HG02610 (cell line): Measurements from ENCODE around the gene NFATC1.
"Not testable (repeated sequence)": the region's sequence is repeated elsewhere in the genome, so short reads cannot be mapped to it uniquely, and the experiment has no call there.

Source experiments
- ATAC-seq: cut with Tn5 transposase; IDR thresholded peaks from one replicate; pipeline ENCODE4 v1.9.1; 2021; ENCODE audit warnings: mild to moderate bottlenecking, moderate library complexity; ENCODE audit not compliant: unreplicated experiment

The NFATC1 gene

GRCh38 chr18:79470547-79470946, 74.8 kb downstream of the NFATC1 start:
- ATAC-seq, result no peak

- ATAC-seq, result no peak
Observed at GRCh38 chr18:79471046-79471445, 75.3 kb downstream of the NFATC1 start.

- no peak for ATAC-seq
Observed at GRCh38 chr18:79471597-79471996, 75.9 kb downstream of the NFATC1 start.

GRCh38 chr18:79472176-79472575, 76.4 kb downstream of the NFATC1 start:
- ATAC-seq, result no peak

GRCh38 chr18:79472946-79473345, 77.2 kb downstream of the NFATC1 start:
- ATAC-seq, result no peak

GRCh38 chr18:79476031-79476917, 80.5 kb downstream of the NFATC1 start:
- ATAC-seq, result no peak

GRCh38 chr18:79476918-79477571, 81.3 kb downstream of the NFATC1 start:
- ATAC-seq, result no peak

GRCh38 chr18:79477711-79478483, 82.2 kb downstream of the NFATC1 start:
- ATAC-seq, result no peak

GRCh38 chr18:79478484-79479115, 82.9 kb downstream of the NFATC1 start:
- ATAC-seq, result no peak

- ATAC-seq, result no peak
Observed at GRCh38 chr18:79479116-79479760, 83.5 kb downstream of the NFATC1 start.

GRCh38 chr18:79479761-79480161, 84.0 kb downstream of the NFATC1 start:
- no peak for ATAC-seq

- no peak for ATAC-seq
Observed at GRCh38 chr18:79480171-79481045, 84.7 kb downstream of the NFATC1 start.

GRCh38 chr18:79481046-79481790, 85.5 kb downstream of the NFATC1 start:
- ATAC-seq, result no peak

GRCh38 chr18:79483393-79483792, 87.7 kb downstream of the NFATC1 start:
- ATAC-seq, result not testable (repeated sequence)

- ATAC-seq, result no peak
Observed at GRCh38 chr18:79483971-79484491, 88.3 kb downstream of the NFATC1 start.

- ATAC-seq, result no peak
Observed at GRCh38 chr18:79484661-79485621, 89.2 kb downstream of the NFATC1 start.

- ATAC-seq, result no peak
Observed at GRCh38 chr18:79485788-79486355, 90.1 kb downstream of the NFATC1 start.
